Measurements from ENCODE around the gene LPIN2.

The LPIN2 gene

GRCh38 chr18:2979129-2979528 is 33.8 kb downstream of the LPIN2 start:
- DNase-seq (ENCODE audit: low read depth), result peak; percentile 69
- TF ChIP-seq, protein P1, sequence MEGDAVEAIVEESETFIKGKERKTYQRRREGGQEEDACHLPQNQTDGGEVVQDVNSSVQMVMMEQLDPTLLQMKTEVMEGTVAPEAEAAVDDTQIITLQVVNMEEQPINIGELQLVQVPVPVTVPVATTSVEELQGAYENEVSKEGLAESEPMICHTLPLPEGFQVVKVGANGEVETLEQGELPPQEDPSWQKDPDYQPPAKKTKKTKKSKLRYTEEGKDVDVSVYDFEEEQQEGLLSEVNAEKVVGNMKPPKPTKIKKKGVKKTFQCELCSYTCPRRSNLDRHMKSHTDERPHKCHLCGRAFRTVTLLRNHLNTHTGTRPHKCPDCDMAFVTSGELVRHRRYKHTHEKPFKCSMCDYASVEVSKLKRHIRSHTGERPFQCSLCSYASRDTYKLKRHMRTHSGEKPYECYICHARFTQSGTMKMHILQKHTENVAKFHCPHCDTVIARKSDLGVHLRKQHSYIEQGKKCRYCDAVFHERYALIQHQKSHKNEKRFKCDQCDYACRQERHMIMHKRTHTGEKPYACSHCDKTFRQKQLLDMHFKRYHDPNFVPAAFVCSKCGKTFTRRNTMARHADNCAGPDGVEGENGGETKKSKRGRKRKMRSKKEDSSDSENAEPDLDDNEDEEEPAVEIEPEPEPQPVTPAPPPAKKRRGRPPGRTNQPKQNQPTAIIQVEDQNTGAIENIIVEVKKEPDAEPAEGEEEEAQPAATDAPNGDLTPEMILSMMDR (IDR thresholded peaks at IDR 0.05; ENCODE audit: low read length, missing control alignments), result no peak
- no peak overlapping the region for H3K4me3 ChIP-seq (replicated peaks; ENCODE audit: low read depth, low read length)

DNA sequence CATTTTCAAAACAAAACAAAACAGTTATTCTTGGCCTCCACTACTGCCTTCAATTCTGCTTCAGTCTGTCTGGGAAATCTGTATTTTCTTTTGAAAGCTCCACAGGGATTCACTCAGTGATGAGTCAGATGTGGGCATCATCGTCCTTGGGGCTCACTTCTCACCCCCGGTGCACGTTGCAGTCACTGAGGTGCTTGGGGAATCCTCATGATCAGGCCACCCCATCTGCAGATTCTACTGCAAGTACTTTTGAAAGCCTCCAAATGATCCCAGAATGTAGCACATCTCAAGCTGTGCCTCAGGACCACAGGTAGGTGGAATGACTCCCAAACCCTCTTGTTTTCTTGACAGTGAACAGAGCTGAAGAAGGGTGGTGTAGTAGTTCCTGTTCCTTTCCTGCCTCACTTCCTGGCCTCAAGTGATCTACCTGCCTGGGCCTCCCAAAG is 34.3 kb downstream of the LPIN2 start:
- H3K4me3 ChIP-seq (replicated peaks; ENCODE audit: low read depth, low read length), result no peak overlapping the region
- DNase-seq (ENCODE audit: low read depth), result peak; percentile 60
- TF ChIP-seq, protein P1 (IDR thresholded peaks at IDR 0.05; ENCODE audit: low read length, missing control alignments), result no peak

- TF ChIP-seq, protein P1 (IDR thresholded peaks at IDR 0.05; ENCODE audit: low read length, missing control alignments), result no peak
- DNase-seq (ENCODE audit: low read depth), result no peak
- peak overlapping the region; percentile 19 for H3K4me3 ChIP-seq (replicated peaks; ENCODE audit: low read depth, low read length)
Measured at GRCh38 chr18:2978208-2978607, 34.7 kb downstream of the LPIN2 start.

GRCh38 chr18:2976218-2977132 is 36.5 kb downstream of the LPIN2 start:
- DNase-seq (ENCODE audit: low read depth), result no peak
- TF ChIP-seq, protein P1 (IDR thresholded peaks at IDR 0.05; ENCODE audit: low read length, missing control alignments), result no peak
- no peak overlapping the region for H3K4me3 ChIP-seq (replicated peaks; ENCODE audit: low read depth, low read length)

- no peak overlapping the region for H3K4me3 ChIP-seq (replicated peaks; ENCODE audit: low read depth, low read length)
- TF ChIP-seq, protein P1 (IDR thresholded peaks at IDR 0.05; ENCODE audit: low read length, missing control alignments), result no peak
- DNase-seq (ENCODE audit: low read depth), result no peak
Measured at GRCh38 chr18:2974731-2975130, 38.2 kb downstream of the LPIN2 start.

DNA sequence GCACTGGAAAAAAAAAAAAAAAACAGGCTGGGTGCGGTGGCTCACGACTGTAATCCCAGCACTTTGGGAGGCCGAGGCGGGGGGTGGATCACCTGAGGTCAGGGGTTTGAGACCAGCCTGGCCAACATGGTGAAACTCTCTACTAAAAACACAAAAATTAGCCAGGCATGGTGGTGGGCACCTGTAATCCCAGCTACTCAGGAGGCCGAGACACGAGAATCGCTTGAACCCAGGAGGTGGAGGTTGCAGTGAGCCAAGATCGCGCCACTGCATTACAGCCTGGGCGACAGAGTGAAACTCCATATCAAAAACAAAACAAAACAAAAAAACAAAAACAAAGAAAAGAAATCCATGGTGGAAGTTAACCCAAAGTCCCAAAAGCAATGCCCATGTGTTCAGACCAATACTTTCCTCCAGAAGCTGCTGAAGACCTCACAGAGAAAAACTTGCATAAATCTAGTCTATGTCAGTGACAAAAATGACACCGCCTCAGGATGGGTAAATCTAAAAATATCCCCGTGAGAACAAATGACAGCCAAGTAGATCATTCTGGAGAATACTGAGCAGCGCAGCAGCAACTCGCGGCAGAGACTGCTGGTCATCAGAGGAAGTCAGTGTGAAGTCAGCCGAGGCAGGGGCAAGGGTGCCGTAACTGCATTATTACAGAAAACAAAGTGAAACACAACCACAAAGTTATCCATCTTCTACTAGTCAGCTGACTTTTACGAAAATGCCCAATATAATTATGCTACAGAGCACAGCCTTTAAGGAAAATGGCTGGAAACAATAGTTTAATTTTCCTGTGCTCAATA is 41.0 kb downstream of the LPIN2 start:
- TF ChIP-seq, protein P1 (IDR thresholded peaks at IDR 0.05; ENCODE audit: low read length, missing control alignments), result no peak
- H3K4me3 ChIP-seq (replicated peaks; ENCODE audit: low read depth, low read length), result no peak overlapping the region
- DNase-seq (ENCODE audit: low read depth), result no peak
